Tibial nerve (tissue), 4 donors: ENCODE results near the gene DISC1.

ENCODE experiments used
- EP300 ChIP-seq, 2 donors: sonication (generic); formaldehyde crosslinking; IDR thresholded peaks; one replicate each; pipeline ENCODE4 v1.6.1; 2017; ENCODE audit warnings: antibody characterized with exemption in 2 of 2, mild to moderate bottlenecking in 1 of 2
- TF ChIP-seq, protein P1 (sequence below), 5 experiments: fragments of 200-600 bp in 3 of 5; fragments of 450-650 bp in 2 of 5; sonication (generic) in 3 of 5; IDR thresholded peaks; one replicate each; pipeline ENCODE4 v1.5.1; 2016 to 2019; ENCODE audit warnings: antibody characterized with exemption in 5 of 5, mild to moderate bottlenecking in 3 of 5, moderate library complexity in 2 of 5

DNA sequence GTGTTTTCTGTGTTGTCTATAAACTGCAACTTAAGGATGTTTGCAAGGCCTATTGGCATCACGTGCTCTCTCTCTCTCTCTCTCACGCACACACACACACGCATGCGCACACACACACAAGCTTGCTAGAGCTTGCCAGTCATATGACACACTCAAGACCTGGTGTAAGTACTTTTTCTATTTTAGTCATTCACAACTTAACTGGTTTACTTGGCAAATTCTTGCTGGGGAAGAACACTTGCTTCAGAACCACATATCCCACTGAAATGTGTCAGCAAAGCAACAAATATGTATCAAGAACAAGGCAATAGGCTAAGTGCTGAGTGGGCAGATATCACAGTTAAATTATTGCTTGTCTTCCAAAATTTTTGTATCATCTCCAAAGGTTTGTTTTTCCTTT, 107.8 kb downstream of the DISC1 start:
- TF ChIP-seq, protein P1, sequence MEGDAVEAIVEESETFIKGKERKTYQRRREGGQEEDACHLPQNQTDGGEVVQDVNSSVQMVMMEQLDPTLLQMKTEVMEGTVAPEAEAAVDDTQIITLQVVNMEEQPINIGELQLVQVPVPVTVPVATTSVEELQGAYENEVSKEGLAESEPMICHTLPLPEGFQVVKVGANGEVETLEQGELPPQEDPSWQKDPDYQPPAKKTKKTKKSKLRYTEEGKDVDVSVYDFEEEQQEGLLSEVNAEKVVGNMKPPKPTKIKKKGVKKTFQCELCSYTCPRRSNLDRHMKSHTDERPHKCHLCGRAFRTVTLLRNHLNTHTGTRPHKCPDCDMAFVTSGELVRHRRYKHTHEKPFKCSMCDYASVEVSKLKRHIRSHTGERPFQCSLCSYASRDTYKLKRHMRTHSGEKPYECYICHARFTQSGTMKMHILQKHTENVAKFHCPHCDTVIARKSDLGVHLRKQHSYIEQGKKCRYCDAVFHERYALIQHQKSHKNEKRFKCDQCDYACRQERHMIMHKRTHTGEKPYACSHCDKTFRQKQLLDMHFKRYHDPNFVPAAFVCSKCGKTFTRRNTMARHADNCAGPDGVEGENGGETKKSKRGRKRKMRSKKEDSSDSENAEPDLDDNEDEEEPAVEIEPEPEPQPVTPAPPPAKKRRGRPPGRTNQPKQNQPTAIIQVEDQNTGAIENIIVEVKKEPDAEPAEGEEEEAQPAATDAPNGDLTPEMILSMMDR (IDR thresholded peaks at IDR 0.05): no peak
- TF ChIP-seq EP300 (IDR thresholded peaks at IDR 0.05): peak in 1 of 2 donors; percentile 28
